Kidney epithelial cell (primary cell): Measurements from ENCODE around the gene ATOH8. TPM values are rescaled to one million over a fixed set of nuclear protein-coding genes. Genes with fewer than 3 reads are reported as not detected.
A peak's percentile ranks its signal among the peaks of the same experiment; 100 is the strongest.

ENCODE experiments used
- DNase-seq: peaks from one replicate; pipeline ENCODE4 v3.0.0-alpha.2; 2010; ENCODE audit warnings: low read depth
- H3K27me3 ChIP-seq: 2 replicates; pipeline ENCODE4 v1.6.0; 2011; ENCODE audit warnings: low read length; ENCODE audit not compliant: control insufficient read depth, insufficient read depth
- H3K36me3 ChIP-seq: 2 replicates; pipeline ENCODE4 v1.5.1; 2011; ENCODE audit warnings: low read length; ENCODE audit not compliant: control insufficient read depth, insufficient read depth
- H3K4me3 ChIP-seq: 2 replicates; pipeline ENCODE4 v1.5.1; 2011; ENCODE audit warnings: low read depth, mild to moderate bottlenecking, control low read depth, low read length
- total RNA-seq: library from RNA; depleted of rRNA; stranded (reverse); fragments of >200 nt; gene quantifications from 2 replicates; pipeline ENCODE4 v1.2.3, GENCODE V29; 2015
- TF ChIP-seq, protein P1 (sequence below): IDR thresholded peaks from 2 replicates; pipeline ENCODE4 v1.5.1; 2011; ENCODE audit warnings: mild to moderate bottlenecking, moderate library complexity, low read length, control low read depth, inconsistent platforms; ENCODE audit not compliant: insufficient read depth, poor library complexity, severe bottlenecking

Gene ATOH8
- total RNA-seq, 1 donor from 2014 or later: 1.0 TPM

DNA sequence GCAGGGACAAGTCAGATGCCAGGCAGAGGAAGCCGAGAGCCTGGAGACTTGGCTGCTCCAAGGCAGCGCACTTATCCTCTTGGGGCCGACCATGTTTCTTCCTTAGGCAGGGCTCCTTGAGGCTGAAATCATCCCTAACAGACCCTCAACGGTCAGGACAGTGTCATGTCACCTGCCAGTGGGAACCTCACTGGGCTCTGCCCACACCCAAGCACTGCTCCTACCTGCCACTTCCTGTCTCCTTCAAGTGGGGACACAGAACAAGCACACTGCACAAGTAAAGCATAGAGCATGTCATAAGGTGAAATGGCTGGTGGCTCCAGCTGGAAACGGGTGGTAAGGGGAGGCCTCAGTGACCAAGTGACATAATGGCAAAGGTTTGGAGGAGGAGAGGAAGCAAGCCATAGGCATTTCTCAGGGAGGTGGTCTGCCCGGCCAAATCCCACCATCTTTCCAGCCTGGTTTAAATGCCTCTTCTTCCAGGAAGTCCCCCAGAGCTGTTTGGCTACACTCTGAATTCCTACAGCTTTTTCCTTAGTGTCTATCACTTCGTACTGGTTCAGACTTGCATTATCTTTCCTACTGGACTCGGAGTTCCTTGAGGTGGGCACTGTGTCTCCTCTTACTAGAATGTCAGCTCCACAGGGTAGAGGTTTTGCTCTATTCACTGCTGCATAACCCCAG, 7.3 kb upstream of the ATOH8 start:
- Histone ChIP-seq H3K27me3 (peaks cover 23% of the 10 kb centered on the region), H3K36me3 (no peaks in the 10 kb centered on the region), H3K4me3 (no peak overlapping the region)
- TF ChIP-seq, protein P1, sequence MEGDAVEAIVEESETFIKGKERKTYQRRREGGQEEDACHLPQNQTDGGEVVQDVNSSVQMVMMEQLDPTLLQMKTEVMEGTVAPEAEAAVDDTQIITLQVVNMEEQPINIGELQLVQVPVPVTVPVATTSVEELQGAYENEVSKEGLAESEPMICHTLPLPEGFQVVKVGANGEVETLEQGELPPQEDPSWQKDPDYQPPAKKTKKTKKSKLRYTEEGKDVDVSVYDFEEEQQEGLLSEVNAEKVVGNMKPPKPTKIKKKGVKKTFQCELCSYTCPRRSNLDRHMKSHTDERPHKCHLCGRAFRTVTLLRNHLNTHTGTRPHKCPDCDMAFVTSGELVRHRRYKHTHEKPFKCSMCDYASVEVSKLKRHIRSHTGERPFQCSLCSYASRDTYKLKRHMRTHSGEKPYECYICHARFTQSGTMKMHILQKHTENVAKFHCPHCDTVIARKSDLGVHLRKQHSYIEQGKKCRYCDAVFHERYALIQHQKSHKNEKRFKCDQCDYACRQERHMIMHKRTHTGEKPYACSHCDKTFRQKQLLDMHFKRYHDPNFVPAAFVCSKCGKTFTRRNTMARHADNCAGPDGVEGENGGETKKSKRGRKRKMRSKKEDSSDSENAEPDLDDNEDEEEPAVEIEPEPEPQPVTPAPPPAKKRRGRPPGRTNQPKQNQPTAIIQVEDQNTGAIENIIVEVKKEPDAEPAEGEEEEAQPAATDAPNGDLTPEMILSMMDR: no peak
- DNase-seq: no peak

DNA sequence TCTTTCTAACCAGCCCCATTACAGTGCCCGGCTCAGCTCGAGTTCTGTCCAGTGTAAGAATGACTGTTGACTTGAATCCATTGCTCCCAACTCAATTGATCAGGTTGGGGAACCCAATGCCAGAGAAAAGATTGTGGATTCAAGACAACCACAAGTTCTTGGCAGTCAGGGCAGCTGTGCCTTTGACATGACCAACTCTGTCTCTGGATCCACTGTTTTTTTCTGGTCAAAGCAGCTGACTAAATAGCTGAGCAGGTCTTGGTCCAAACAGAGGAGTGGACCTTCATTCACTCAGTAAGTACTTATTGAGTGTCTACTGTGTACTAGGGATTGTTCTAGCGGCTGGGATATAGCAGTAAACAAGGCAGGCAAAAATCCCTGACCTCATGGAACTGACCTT, 6.3 kb upstream of the ATOH8 start:
- TF ChIP-seq, protein P1: no peak
- Histone ChIP-seq H3K27me3 (peaks cover 33% of the 10 kb centered on the region), H3K36me3 (no peaks in the 10 kb centered on the region), H3K4me3 (no peak overlapping the region)
- DNase-seq: no peak

DNA sequence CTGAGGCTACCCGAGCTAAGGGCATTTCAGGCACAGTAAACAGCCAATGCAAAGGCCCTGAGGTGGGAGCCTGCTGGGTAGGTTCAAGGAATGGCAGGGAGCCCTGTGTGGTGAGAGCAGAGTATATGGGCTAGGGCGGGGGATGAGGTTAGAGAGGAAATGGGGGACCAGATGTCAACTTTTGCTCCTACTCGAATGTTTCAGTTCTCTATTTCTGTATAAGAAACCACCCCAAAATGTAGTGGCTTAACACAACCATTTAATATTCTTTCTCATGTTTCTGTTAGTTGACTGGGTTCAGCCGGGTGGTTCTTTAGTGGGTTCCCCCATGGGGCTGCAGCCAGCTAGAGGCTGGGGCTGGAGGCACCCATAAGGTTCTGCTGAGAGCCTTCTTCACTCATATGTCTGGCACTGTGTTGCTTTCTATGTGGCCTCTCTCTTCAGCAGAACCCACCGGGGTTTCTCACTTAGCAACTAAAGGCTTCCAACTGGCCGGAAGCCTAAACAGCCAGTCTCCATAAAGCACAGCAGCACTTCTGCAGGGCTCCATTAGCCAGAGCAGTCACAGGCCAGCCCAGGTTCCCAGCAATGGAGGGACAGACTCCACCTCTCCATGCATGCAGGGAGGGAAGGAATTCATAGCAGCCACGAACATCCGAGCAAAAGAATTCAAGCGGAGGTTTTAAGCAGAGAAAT, 5.6 kb upstream of the ATOH8 start:
- Histone ChIP-seq H3K4me3 (no peak overlapping the region), H3K36me3 (no peaks in the 10 kb centered on the region), H3K27me3 (peaks cover 41% of the 10 kb centered on the region)
- no peak for DNase-seq
- TF ChIP-seq, protein P1: no peak

DNA sequence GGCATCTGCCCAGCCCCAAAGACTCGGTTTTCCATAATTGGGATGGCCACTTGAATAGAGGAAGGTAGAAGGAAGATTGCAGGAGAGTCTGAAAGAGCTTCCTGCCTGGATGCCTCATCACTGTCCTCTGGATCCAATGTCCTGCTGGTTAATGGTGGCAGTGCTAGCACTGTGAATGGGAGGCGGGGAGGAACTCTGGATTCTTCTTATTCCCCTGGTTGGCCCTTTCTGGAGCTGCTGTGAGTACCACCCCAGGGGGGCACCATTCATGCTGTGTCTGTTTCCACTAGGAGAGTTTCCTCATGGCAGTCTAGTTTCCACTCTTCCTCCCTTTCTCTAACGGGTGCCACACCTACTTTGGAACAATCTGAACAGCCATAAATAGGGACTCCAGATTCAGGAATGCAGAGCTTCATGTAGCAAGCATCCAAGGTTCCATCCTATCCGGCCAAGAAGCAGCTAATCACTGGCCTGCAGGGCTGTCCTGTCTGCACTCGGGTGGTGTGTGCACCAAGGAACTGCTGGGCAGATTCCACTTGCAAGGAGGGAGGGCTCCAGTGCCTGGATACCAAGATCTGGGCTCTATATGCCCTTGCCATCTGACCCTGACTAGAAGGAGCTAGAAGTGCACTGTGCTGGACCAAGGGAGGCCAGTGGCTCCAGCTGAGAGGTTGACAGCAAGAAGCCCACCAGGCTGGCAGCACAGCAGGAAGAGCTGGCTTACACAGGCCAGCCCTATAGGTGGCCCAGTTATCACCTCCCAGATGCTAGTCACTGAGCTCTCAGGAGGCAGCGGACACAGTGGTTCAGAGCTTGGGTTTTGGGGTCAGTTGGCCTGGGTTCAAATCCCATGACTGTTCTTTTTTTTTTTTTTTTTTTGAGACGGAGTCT, 4.6 kb upstream of the ATOH8 start:
- Histone ChIP-seq H3K27me3 (peaks cover 49% of the 10 kb centered on the region), H3K4me3 (no peak overlapping the region), H3K36me3 (no peaks in the 10 kb centered on the region)
- DNase-seq: no peak
- TF ChIP-seq, protein P1: no peak

DNA sequence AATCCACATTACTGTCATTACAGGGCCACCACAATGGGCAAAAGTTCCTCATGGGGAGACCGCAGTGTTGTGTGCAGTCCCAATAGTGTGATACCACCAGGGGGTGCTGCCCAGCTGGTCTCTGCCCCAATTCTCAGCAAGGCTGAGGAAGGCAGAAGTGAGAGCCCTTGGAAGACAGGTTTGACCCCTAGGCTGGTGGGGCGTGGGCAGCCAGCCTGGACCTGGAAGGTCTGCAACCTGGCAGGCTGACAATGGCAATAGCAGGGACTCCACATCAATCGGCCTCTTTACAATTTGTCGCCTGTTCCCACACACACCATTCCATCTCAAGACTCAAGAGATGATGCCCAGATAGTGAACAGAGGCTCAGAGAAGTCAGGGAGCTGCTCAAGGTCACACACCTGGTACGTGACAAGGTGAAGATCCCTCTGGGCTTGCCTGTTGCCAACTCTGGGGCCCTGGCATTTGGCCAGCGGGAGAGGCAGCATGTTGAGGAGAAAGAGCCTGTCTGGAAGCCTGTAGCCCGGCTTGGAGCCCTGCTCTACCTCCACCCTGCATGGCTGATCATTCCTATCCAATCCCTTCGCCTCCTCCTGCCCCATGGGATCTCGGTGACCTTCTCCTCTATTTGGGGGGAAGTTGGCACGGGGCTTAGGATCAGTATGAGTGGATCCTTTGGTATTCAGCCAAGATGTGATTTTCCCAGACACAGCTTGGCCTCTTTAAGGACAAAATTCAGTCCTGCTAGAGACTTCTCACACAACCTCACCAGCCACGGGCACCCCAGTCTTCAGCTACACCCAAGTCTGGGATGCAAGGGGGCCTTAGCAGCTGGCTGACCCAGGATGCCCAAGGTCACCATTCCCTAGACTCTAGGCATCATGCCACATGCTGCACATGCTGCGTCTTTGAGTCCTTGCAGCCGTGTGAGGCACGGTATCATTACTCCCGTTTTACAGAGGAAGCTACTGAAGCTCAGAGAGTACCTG, 2.9 kb upstream of the ATOH8 start:
- DNase-seq: no peak
- TF ChIP-seq, protein P1: peak; percentile 88
- H3K36me3 ChIP-seq: no peaks in the 10 kb centered on the region
- no peak overlapping the region for H3K4me3 ChIP-seq
- peaks cover 62% of the 10 kb centered on the region for H3K27me3 ChIP-seq
